Measurements from ENCODE around the gene KBTBD8. TPM values are rescaled to one million over a fixed set of nuclear protein-coding genes. Genes with fewer than 3 reads are reported as not detected.

The KBTBD8 gene
- total and polyA plus RNA-seq, 9 of the 15 experiments (the other 6 are each of a cell fraction or from before 2014, with no cell fraction given) = 2.7 to 9.1 (median 5.6) TPM

DNA sequence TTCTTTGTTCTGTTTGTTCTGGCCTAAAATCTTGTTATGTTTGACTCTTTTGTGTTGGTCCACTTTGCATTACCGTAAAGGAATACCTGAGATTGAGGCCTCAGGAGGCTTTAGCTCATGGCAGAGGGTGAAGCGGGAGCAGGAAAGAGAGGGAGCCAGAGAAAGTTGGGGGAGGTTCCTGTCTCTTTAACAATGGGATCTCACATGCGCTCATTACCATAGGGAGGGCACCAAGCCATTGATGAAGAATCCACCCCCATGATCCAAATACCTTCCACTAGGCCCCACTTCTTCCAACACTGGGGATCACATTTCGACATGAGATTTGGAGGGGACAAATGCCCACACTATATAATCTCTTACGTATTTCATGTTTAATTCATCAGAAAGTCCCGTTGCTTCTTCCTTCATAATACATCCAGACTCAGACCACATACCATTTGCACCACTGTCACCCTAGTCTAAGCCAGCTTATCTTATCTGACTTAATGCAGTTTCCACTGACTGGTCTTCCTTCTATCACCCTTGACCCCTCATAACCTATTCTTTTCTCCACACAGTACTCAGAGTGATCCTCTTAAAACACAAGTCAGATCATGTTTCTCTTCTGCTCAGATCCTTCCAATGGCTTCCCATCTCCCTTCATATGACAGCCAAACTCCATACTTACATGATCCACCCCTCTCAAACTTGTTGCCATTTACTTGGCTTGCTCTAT, 13.5 kb downstream of the KBTBD8 start:
- no peaks in the 10 kb centered on the region for H3K9me3 ChIP-seq (replicated peaks; ENCODE audit: control insufficient read depth, insufficient read depth, low read depth, low read length)
- ATAC-seq (peak; percentile 86), DNase-seq (ENCODE audit: extremely low read depth in 1 of 4, low spot score in 3 of 4) (peak; percentile 32 to 71 (median 49)), FAIRE-seq (peak; percentile 74)
- ChIA-PET POLR2A (no interaction called here), CTCF (ENCODE audit: low intra/inter-chr PET ratio) (no interaction called here)
- peaks cover 11 to 27% of the 10 kb centered on the region in 2 experiments for H3K4me1 ChIP-seq (replicated peaks in 1 of 2; ENCODE audit: control insufficient read depth in 2 of 2, insufficient read depth in 2 of 2, low read length in 2 of 2)
- H3K27ac ChIP-seq (ENCODE audit: extremely low read depth, low read depth, low read length) = peak overlapping the region; percentile 42
- H3K4me3 ChIP-seq = no peak overlapping the region
- peak overlapping the region in 1 of 2 experiments; percentile 30; a peak in 2 of 4 replicates for H3K9ac ChIP-seq (ENCODE audit: insufficient read depth in 1 of 2, low read depth in 2 of 2, low read length in 2 of 2)
- 13% methylated on average over 6 of the region's 6 CpGs for WGBS (ENCODE audit: insufficient coverage, low coverage, missing lambda C conversion rate)
- intact Hi-C loops (cut with micrococcal nuclease) (loop anchor here (1.0 kb wide), 1 partner anchor 13 kb away; the partner anchor contains the start of gene KBTBD8), in situ Hi-C loops (cut with MboI) (loop anchor here (25.0 kb wide), 1 partner anchor 1349 kb away; no protein-coding TSS in a partner anchor)
- peaks cover 10% of the 10 kb centered on the region; the same call in 2 of the 3 replicates for H3K79me2 ChIP-seq (ENCODE audit: control insufficient read depth, insufficient read depth, low read length)
- no peaks in the 10 kb centered on the region for H4K20me1 ChIP-seq (replicated peaks; ENCODE audit: control insufficient read depth, insufficient read depth, low read length)
- peak overlapping the region; percentile 64 for H3K4me2 ChIP-seq (ENCODE audit: insufficient read depth, low read length)
- peaks cover 27% of the 10 kb centered on the region; the same call in 2 of the 3 replicates for H3K36me3 ChIP-seq (ENCODE audit: control insufficient read depth, insufficient read depth, low read length)
- H3K9me1 ChIP-seq (ENCODE audit: control insufficient read depth, insufficient read depth, low read length) = no peaks in the 10 kb centered on the region
- no TSS peak for BruUV-seq (replicated peaks)
- 0 out of 2 replicates have a peak overlapping the region, but pooled peaks have one; percentile 29 for H2AFZ ChIP-seq (ENCODE audit: low read depth, low read length)
- no peaks in the 10 kb centered on the region for H3K27me3 ChIP-seq (ENCODE audit: control insufficient read depth in 2 of 2, insufficient read depth in 2 of 2, low read length in 2 of 2)
- TF ChIP-seq SRSF9 (IDR thresholded peaks at IDR 0.05; ENCODE audit: borderline replicate concordance, low read depth, low read length) (no peak), PCBP2 (IDR thresholded peaks at IDR 0.05; ENCODE audit: low read depth, low read length, poor library complexity, severe bottlenecking) (no peak), ADNP (tag; IDR thresholded peaks at IDR 0.05) (0 out of 2 replicates have a peak, but pooled peaks have one; percentile 29), STAT5A (IDR thresholded peaks at IDR 0.05; ENCODE audit: borderline replicate concordance, low read length) (peak; percentile 23; the same call in 1 of the 2 replicates), PTBP1 (IDR thresholded peaks at IDR 0.05; ENCODE audit: low read depth, low read length) (no peak), ZNF511 (CRISPR knock-in tag; IDR thresholded peaks at IDR 0.05) (no peak), SMARCA5 (IDR thresholded peaks at IDR 0.05) (no peak; the same call in 1 of the 2 replicates), CREB3 (tag; conservative IDR thresholded peaks at IDR 0.05; ENCODE audit: low read depth) (no peak), CBX8 (IDR thresholded peaks at IDR 0.05; ENCODE audit: borderline replicate concordance, extremely low read depth, low read depth, low read length, poor library complexity, severe bottlenecking) (no peak), NR1H2 (CRISPR knock-in tag; IDR thresholded peaks at IDR 0.05) (no peak), TCFL5 (CRISPR knock-in tag; conservative IDR thresholded peaks at IDR 0.05) (no peak), DIDO1 (tag; IDR thresholded peaks at IDR 0.05; ENCODE audit: low read depth) (no peak), ELK3 (CRISPR knock-in tag; IDR thresholded peaks at IDR 0.05) (no peak)
- TF ChIP-seq, protein P1, sequence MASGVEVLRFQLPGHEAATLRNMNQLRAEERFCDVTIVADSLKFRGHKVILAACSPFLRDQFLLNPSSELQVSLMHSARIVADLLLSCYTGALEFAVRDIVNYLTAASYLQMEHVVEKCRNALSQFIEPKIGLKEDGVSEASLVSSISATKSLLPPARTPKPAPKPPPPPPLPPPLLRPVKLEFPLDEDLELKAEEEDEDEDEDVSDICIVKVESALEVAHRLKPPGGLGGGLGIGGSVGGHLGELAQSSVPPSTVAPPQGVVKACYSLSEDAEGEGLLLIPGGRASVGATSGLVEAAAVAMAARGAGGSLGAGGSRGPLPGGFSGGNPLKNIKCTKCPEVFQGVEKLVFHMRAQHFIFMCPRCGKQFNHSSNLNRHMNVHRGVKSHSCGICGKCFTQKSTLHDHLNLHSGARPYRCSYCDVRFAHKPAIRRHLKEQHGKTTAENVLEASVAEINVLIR (CRISPR knock-in tag; IDR thresholded peaks at IDR 0.05) = no peak
- TF ChIP-seq, protein P2, sequence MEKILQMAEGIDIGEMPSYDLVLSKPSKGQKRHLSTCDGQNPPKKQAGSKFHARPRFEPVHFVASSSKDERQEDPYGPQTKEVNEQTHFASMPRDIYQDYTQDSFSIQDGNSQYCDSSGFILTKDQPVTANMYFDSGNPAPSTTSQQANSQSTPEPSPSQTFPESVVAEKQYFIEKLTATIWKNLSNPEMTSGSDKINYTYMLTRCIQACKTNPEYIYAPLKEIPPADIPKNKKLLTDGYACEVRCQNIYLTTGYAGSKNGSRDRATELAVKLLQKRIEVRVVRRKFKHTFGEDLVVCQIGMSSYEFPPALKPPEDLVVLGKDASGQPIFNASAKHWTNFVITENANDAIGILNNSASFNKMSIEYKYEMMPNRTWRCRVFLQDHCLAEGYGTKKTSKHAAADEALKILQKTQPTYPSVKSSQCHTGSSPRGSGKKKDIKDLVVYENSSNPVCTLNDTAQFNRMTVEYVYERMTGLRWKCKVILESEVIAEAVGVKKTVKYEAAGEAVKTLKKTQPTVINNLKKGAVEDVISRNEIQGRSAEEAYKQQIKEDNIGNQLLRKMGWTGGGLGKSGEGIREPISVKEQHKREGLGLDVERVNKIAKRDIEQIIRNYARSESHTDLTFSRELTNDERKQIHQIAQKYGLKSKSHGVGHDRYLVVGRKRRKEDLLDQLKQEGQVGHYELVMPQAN (IDR thresholded peaks at IDR 0.05; ENCODE audit: borderline replicate concordance) = no peak
